ENCODE results near the gene BMERB1. TPM values are rescaled to one million over a fixed set of nuclear protein-coding genes. Genes with fewer than 3 reads are reported as not detected.
A peak's percentile ranks its signal among the peaks of the same experiment; 100 is the strongest.

The BMERB1 gene
- total and polyA plus RNA-seq, 9 of the 15 experiments (the other 6 are each of a cell fraction or from before 2014, with no cell fraction given), result 0.29 to 2.9 (median 0.94) TPM

- Histone ChIP-seq H3K9me1 (ENCODE audit: control insufficient read depth, insufficient read depth, low read length) (no peaks in the 10 kb centered on the region), H3K36me3 (ENCODE audit: control insufficient read depth, insufficient read depth, low read length) (no peaks in the 10 kb centered on the region), H3K4me3 (no peak overlapping the region), H3K4me1 (replicated peaks in 1 of 2; ENCODE audit: control insufficient read depth in 2 of 2, insufficient read depth in 2 of 2, low read length in 2 of 2) (peaks cover 18 to 33% of the 10 kb centered on the region in 2 experiments), H3K4me2 (ENCODE audit: insufficient read depth, low read length) (no peak overlapping the region), H2AFZ (ENCODE audit: low read depth, low read length) (peak overlapping the region; percentile 37), H3K79me2 (ENCODE audit: control insufficient read depth, insufficient read depth, low read length) (peaks cover 4% of the 10 kb centered on the region; the same call in 2 of the 3 replicates), H3K9ac (ENCODE audit: insufficient read depth in 1 of 2, low read depth in 2 of 2, low read length in 2 of 2) (peak overlapping the region in 1 of 2 experiments; percentile 31; a peak in 1 of 4 replicates), H3K27me3 (ENCODE audit: control insufficient read depth in 2 of 2, insufficient read depth in 2 of 2, low read length in 2 of 2) (no peaks in the 10 kb centered on the region; a peak in 1 of 5 replicates), H3K9me3 (replicated peaks; ENCODE audit: control insufficient read depth, insufficient read depth, low read depth, low read length) (peaks cover 5% of the 10 kb centered on the region), H4K20me1 (replicated peaks; ENCODE audit: control insufficient read depth, insufficient read depth, low read length) (no peaks in the 10 kb centered on the region), H3K27ac (ENCODE audit: extremely low read depth, low read depth, low read length) (no peak overlapping the region)
- ATAC-seq, result no peak
- no peak for FAIRE-seq
- no peak for DNase-seq (ENCODE audit: extremely low read depth in 1 of 4, low spot score in 3 of 4)
- intact Hi-C loops (cut with micrococcal nuclease), result loop anchor here (10.0 kb wide), 1 partner anchor 66 kb away; the partner anchor contains the start of gene MARF1
- no TSS peak for BruUV-seq (replicated peaks)
- in situ Hi-C loops (cut with MboI), result no loop called here
- ChIA-PET POLR2A (interaction anchor here (1.4 kb wide), 1 partner anchor 12 kb away, joined by 5 read pairs; no protein-coding TSS in a partner anchor), CTCF (ENCODE audit: low intra/inter-chr PET ratio) (no interaction called here)
- 85% methylated on average over 4 of the region's 4 CpGs for WGBS (ENCODE audit: insufficient coverage, low coverage, missing lambda C conversion rate)
- no peak for TF ChIP-seq RAD21 (CRISPR knock-in tag; conservative IDR thresholded peaks at IDR 0.05 in 1 of 2, IDR thresholded peaks at IDR 0.05 in 1 of 2)
- no peak for TF ChIP-seq ZNF134 (CRISPR knock-in tag; conservative IDR thresholded peaks at IDR 0.05)
- no peak for TF ChIP-seq MIER1 (IDR thresholded peaks at IDR 0.05; ENCODE audit: low read depth)
- no peak for TF ChIP-seq TRIM28 (IDR thresholded peaks at IDR 0.05)
- no peak for TF ChIP-seq MTF1 (CRISPR knock-in tag; IDR thresholded peaks at IDR 0.05; ENCODE audit: borderline replicate concordance)
- no peak for TF ChIP-seq PYGO2 (tag; IDR thresholded peaks at IDR 0.05)
- TF ChIP-seq ZNF444 (CRISPR knock-in tag; IDR thresholded peaks at IDR 0.05), result no peak
- no peak for TF ChIP-seq BRF2 (IDR thresholded peaks at IDR 0.05; ENCODE audit: borderline replicate concordance, insufficient read depth, insufficient read length)
- TF ChIP-seq DDX20 (tag; IDR thresholded peaks at IDR 0.05; ENCODE audit: low read depth), result no peak
- TF ChIP-seq EWSR1 (IDR thresholded peaks at IDR 0.05; ENCODE audit: borderline replicate concordance, low read depth, partially characterized antibody), result no peak
- no peak for TF ChIP-seq RBM17 (IDR thresholded peaks at IDR 0.05; ENCODE audit: borderline replicate concordance, low read depth, low read length)
- no peak for TF ChIP-seq FOXA3 (CRISPR knock-in tag; conservative IDR thresholded peaks at IDR 0.05 in 1 of 2, IDR thresholded peaks at IDR 0.05 in 1 of 2)
- no peak for TF ChIP-seq ZNF717 (CRISPR knock-in tag; IDR thresholded peaks at IDR 0.05)
- TF ChIP-seq ZNF311 (CRISPR knock-in tag; IDR thresholded peaks at IDR 0.05), result no peak
These were observed 144.4 kb downstream of the BMERB1 start for GRCh38 chr16:15578824-15579223.

Data from K562 (cell line).